ENCODE data around the gene AIPL1.

AIPL1 gene

DNA sequence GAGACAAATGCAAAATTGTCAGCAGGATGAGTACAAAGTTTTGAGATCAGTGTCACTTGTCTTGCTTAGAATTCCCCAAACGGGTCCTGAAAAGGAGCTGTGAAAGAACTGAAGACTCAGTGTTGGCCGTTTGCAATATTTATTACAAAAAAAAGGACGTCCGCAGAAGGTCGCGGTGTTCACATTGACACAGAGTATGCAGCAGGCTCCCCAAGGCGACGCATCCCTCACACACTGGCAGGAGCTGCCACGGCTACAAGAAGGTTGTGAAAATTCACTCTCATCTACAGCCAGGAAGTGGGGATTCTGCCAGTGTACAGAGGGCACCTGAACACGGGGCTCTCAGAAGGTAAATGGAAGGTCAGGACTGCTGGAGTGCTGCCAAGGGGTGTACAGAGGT is 26.2 kb downstream of the AIPL1 start:
- no peaks in the 10 kb centered on the region for H3K79me2 ChIP-seq (ENCODE audit: control insufficient read depth, insufficient read depth, low read length, unreplicated experiment)
- no peaks in the 10 kb centered on the region for H3K4me1 ChIP-seq (ENCODE audit: control insufficient read depth, insufficient read depth, low read length, unreplicated experiment)
- H3K36me3 ChIP-seq (ENCODE audit: insufficient read depth, low read length) = no peaks in the 10 kb centered on the region
- no peak overlapping the region for H2AFZ ChIP-seq (ENCODE audit: low read length, unreplicated experiment)
- peaks cover 43% of the 10 kb centered on the region for H3K27me3 ChIP-seq (ENCODE audit: insufficient read depth, low read length)
- no peak overlapping the region for H3K4me3 ChIP-seq (ENCODE audit: low read depth, low read length)
- no peak overlapping the region for H3K27ac ChIP-seq (ENCODE audit: low read depth, low read length)

DNA sequence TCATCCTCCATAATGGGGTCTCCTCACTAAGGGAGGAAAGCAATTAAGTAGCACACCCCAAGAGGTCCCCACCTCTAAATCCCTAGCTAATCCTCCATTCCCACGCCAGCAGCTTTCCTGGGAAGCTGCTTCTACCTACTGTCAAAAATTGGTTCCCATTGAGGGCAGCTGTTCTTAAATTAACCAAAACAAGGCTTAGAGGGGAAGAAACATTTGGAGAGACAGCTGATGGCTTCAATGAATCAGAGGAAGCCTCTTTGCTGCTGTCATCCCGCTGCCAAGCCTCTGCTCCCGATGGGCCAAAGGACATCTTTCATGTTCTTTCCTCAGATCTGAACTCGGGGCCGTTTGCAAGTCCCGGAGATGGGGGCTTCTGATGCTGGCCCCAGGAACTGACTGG is 26.6 kb downstream of the AIPL1 start:
- H3K79me2 ChIP-seq (ENCODE audit: control insufficient read depth, insufficient read depth, low read length, unreplicated experiment) = no peaks in the 10 kb centered on the region
- no peak overlapping the region for H3K4me3 ChIP-seq (ENCODE audit: low read depth, low read length)
- peaks cover 47% of the 10 kb centered on the region for H3K27me3 ChIP-seq (ENCODE audit: insufficient read depth, low read length)
- no peak overlapping the region for H2AFZ ChIP-seq (ENCODE audit: low read length, unreplicated experiment)
- H3K4me1 ChIP-seq (ENCODE audit: control insufficient read depth, insufficient read depth, low read length, unreplicated experiment) = no peaks in the 10 kb centered on the region
- H3K36me3 ChIP-seq (ENCODE audit: insufficient read depth, low read length) = no peaks in the 10 kb centered on the region
- no peak overlapping the region for H3K27ac ChIP-seq (ENCODE audit: low read depth, low read length)

DNA sequence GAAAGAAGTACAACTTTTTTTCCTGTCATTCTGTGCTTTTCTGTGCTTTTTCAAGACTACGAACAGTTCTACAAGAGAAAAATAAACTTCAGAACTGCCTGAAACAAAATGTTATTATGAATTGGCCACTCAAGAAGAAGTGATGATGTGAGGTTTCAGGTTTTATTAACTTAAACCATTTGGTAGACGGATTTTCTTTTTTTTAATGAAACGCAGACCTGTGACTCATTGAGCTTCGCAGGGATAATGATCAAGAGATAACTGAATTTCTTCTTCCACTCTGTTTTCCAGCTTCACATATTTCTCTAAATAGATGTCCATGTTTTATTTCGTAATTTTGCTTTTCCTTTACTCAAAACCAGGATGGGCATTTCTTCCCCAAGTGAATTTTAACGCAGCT is 32.7 kb downstream of the AIPL1 start:
- no peaks in the 10 kb centered on the region for H3K36me3 ChIP-seq (ENCODE audit: insufficient read depth, low read length)
- no peaks in the 10 kb centered on the region for H3K79me2 ChIP-seq (ENCODE audit: control insufficient read depth, insufficient read depth, low read length, unreplicated experiment)
- H2AFZ ChIP-seq (ENCODE audit: low read length, unreplicated experiment) = no peak overlapping the region
- H3K4me1 ChIP-seq (ENCODE audit: control insufficient read depth, insufficient read depth, low read length, unreplicated experiment) = no peaks in the 10 kb centered on the region
- H3K27me3 ChIP-seq (ENCODE audit: insufficient read depth, low read length) = peaks cover 74% of the 10 kb centered on the region
- no peak overlapping the region for H3K4me3 ChIP-seq (ENCODE audit: low read depth, low read length)
- no peak overlapping the region for H3K27ac ChIP-seq (ENCODE audit: low read depth, low read length)

DNA sequence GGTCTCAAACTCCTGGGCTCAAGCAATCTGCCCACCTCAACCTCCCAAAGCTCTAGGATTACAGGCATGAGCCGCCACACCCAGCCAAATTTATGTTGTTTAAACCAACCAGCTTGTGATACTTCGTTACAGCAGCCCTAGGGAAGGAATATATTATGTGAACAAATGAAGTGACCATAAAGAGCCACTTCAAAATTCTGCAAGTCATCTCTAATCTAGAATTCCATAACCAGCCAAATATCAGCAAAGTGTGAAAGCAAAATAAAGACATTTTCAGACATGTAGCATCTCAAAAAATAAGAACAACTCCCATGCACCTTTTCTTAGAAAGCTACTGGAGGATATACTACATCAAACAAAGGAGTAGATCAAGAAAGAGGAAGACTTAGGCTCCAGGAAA is 36.0 kb downstream of the AIPL1 start:
- peaks cover 61% of the 10 kb centered on the region for H3K27me3 ChIP-seq (ENCODE audit: insufficient read depth, low read length)
- no peaks in the 10 kb centered on the region for H3K4me1 ChIP-seq (ENCODE audit: control insufficient read depth, insufficient read depth, low read length, unreplicated experiment)
- no peaks in the 10 kb centered on the region for H3K36me3 ChIP-seq (ENCODE audit: insufficient read depth, low read length)
- H3K4me3 ChIP-seq (ENCODE audit: low read depth, low read length) = no peak overlapping the region
- H3K27ac ChIP-seq (ENCODE audit: low read depth, low read length) = no peak overlapping the region
- no peaks in the 10 kb centered on the region for H3K79me2 ChIP-seq (ENCODE audit: control insufficient read depth, insufficient read depth, low read length, unreplicated experiment)
- no peak overlapping the region for H2AFZ ChIP-seq (ENCODE audit: low read length, unreplicated experiment)

DNA sequence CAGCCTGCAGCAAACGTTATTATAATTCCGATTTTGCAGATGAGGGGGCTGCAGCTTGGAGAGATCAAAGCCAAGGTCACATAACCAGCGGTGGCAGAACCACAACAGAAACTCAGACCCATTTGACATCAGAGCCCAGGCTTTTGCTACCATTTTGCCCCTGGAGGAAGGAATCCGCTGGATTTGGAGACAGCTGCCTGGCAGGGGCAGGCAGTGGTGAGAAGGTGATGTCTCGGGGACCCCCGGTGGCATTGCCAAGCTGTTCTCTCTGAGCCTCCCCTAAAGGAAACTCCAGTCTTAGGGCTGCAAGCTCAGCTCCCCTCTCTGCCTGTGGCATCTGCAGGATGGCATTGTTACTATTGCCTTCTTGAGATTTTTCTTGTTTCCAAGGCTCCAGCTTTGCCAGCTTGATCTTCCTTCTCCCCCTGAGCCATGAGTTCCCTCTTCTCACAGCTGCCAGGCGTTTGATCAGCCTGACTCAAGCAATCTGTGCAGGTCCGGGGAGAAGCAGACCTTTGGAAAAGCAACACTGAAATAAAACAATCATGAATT is 40.8 kb downstream of the AIPL1 start:
- no peak overlapping the region for H3K4me3 ChIP-seq (ENCODE audit: low read depth, low read length)
- H3K27ac ChIP-seq (ENCODE audit: low read depth, low read length) = no peak overlapping the region
- no peak overlapping the region for H2AFZ ChIP-seq (ENCODE audit: low read length, unreplicated experiment)
- H3K4me1 ChIP-seq (ENCODE audit: control insufficient read depth, insufficient read depth, low read length, unreplicated experiment) = no peaks in the 10 kb centered on the region
- H3K36me3 ChIP-seq (ENCODE audit: insufficient read depth, low read length) = no peaks in the 10 kb centered on the region
- H3K27me3 ChIP-seq (ENCODE audit: insufficient read depth, low read length) = peaks cover 32% of the 10 kb centered on the region
- H3K79me2 ChIP-seq (ENCODE audit: control insufficient read depth, insufficient read depth, low read length, unreplicated experiment) = no peaks in the 10 kb centered on the region

DNA sequence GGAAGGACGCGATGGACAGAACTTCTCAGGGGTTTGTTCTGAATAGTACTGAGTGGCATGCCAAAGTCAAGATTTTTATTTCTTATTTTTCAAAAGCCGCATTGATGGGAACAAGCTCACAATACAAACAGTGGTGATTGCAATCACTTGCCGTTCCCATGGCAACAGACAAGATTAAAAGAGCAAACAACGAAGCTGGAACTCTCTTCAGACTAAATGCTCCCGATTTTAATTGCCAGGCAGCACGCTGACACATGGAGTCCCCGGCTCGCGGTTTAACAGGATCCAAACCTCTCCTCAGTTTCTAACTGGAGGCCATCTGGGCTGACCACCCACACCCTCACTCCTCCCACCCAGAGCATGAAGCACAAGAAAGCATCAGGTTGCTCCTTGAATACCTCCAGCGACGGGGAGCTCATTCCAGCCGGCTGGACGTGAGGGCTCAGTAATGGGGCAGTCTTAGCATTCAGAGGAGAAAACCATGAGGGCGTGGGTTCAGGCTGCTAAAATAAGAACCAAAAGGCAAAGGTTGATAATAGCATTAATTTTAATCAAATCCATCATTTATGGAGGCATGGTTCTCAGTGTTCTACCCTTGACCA is 41.5 kb downstream of the AIPL1 start:
- Histone ChIP-seq H3K4me1 (ENCODE audit: control insufficient read depth, insufficient read depth, low read length, unreplicated experiment) (no peaks in the 10 kb centered on the region), H2AFZ (ENCODE audit: low read length, unreplicated experiment) (no peak overlapping the region), H3K36me3 (ENCODE audit: insufficient read depth, low read length) (no peaks in the 10 kb centered on the region), H3K4me3 (ENCODE audit: low read depth, low read length) (no peak overlapping the region), H3K27me3 (ENCODE audit: insufficient read depth, low read length) (peaks cover 34% of the 10 kb centered on the region), H3K27ac (ENCODE audit: low read depth, low read length) (no peak overlapping the region), H3K79me2 (ENCODE audit: control insufficient read depth, insufficient read depth, low read length, unreplicated experiment) (no peaks in the 10 kb centered on the region)

DNA sequence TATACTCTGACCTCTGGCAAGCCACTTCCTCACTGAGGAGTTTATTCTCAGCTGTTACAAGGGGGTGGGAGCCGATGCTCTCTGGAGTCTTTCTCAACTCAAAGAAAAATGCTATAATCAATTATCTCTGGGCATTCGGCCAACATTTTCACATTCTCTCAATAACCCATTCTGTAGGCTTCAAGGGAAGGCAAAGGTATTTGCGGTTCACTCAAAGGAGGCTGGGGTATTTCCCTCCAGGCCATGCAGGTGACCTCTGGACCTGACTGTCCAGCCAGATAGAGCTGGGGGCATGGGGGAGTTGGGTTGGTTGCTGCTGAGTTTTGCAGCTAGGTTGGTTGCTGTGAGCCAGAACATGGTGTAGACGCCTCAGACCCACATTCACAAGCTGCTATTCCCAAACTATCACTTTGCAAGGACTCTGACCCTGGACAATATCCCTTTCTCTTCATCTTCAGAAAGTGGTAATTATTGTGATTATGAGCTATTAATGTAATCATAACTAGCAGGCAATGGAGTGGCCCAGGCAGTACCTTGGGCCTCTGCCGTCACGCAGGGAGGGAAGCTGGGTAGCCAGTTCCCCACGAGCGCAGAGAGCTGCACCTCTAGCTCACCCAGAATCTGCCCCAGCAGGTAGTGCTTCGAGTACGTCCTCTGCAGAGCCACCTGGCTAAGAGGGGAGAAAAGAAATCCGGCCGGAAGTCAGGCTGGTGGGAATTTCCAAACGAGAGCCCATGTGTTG is 42.1 kb downstream of the AIPL1 start:
- Histone ChIP-seq H3K79me2 (ENCODE audit: control insufficient read depth, insufficient read depth, low read length, unreplicated experiment) (no peaks in the 10 kb centered on the region), H3K27me3 (ENCODE audit: insufficient read depth, low read length) (peaks cover 32% of the 10 kb centered on the region), H2AFZ (ENCODE audit: low read length, unreplicated experiment) (no peak overlapping the region), H3K36me3 (ENCODE audit: insufficient read depth, low read length) (no peaks in the 10 kb centered on the region), H3K27ac (ENCODE audit: low read depth, low read length) (no peak overlapping the region), H3K4me1 (ENCODE audit: control insufficient read depth, insufficient read depth, low read length, unreplicated experiment) (no peaks in the 10 kb centered on the region), H3K4me3 (ENCODE audit: low read depth, low read length) (no peak overlapping the region)

DNA sequence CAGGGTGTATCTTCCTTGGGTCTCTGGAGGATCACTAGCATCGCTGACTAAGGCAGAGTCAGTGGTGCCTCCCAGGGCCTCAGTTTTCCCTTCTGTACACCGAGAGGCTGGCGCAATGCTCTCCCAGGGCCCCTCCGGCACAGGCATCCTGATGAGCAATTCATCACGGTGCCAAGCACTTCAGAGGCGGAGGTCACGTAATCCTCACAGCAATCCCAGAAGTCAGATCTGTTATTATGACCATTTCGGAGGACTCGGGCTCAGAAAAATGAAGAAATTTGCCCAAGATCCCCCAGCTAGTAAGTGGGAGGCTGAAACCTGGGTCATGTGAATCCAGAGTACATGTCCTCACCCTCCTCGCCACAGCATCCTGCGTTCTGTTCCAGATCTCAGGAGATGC is 46.5 kb downstream of the AIPL1 start:
- H3K4me3 ChIP-seq (ENCODE audit: low read depth, low read length) = no peak overlapping the region
- H2AFZ ChIP-seq (ENCODE audit: low read length, unreplicated experiment) = no peak overlapping the region
- no peaks in the 10 kb centered on the region for H3K79me2 ChIP-seq (ENCODE audit: control insufficient read depth, insufficient read depth, low read length, unreplicated experiment)
- no peaks in the 10 kb centered on the region for H3K36me3 ChIP-seq (ENCODE audit: insufficient read depth, low read length)
- H3K4me1 ChIP-seq (ENCODE audit: control insufficient read depth, insufficient read depth, low read length, unreplicated experiment) = no peaks in the 10 kb centered on the region
- peaks cover 30% of the 10 kb centered on the region for H3K27me3 ChIP-seq (ENCODE audit: insufficient read depth, low read length)
- no peak overlapping the region for H3K27ac ChIP-seq (ENCODE audit: low read depth, low read length)

DNA sequence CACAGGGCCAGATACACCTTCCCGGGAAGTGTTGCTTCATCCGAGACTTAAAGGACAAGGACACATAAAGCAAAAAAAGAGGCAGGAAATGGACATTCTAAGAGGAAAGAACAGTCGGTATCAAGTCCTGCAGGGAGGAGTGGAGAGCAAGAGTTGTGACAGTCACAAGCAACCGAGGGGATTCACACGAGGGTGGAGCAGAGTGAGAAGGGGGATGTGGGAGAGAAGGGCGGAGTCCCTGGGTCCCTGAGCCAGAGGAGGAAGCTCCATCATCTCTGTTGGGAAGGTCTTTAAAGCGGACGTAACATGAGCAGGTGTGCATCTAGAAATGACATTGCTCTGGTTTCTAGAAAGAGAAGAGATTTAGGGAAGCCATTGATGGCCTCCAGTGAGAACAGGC is 47.1 kb downstream of the AIPL1 start:
- Histone ChIP-seq H3K36me3 (ENCODE audit: insufficient read depth, low read length) (no peaks in the 10 kb centered on the region), H3K79me2 (ENCODE audit: control insufficient read depth, insufficient read depth, low read length, unreplicated experiment) (no peaks in the 10 kb centered on the region), H3K27me3 (ENCODE audit: insufficient read depth, low read length) (peaks cover 26% of the 10 kb centered on the region), H3K27ac (ENCODE audit: low read depth, low read length) (no peak overlapping the region), H2AFZ (ENCODE audit: low read length, unreplicated experiment) (no peak overlapping the region), H3K4me3 (ENCODE audit: low read depth, low read length) (no peak overlapping the region), H3K4me1 (ENCODE audit: control insufficient read depth, insufficient read depth, low read length, unreplicated experiment) (no peaks in the 10 kb centered on the region)

DNA sequence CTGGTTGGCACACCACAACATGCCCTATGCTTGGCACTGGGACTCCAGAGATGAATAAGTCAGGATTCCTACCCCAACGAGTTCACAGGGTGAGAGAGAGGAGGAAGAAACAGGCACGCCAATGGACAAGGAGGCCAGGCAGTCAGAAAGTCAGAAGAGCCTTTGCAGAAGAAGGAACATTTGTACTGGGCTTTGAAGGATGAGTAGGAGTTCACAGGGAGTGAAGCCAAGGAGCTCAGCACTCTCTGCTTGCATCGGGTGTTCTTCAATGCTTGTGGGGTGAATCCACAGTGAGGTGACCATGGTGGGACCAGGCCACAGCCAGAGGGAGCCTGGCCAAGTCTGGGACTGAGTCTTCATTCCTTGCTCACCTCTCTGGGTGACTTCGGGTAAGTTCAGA is 47.5 kb downstream of the AIPL1 start:
- no peak overlapping the region for H2AFZ ChIP-seq (ENCODE audit: low read length, unreplicated experiment)
- H3K27ac ChIP-seq (ENCODE audit: low read depth, low read length) = no peak overlapping the region
- H3K27me3 ChIP-seq (ENCODE audit: insufficient read depth, low read length) = peaks cover 22% of the 10 kb centered on the region; the same call in 1 of the 2 replicates
- no peaks in the 10 kb centered on the region for H3K4me1 ChIP-seq (ENCODE audit: control insufficient read depth, insufficient read depth, low read length, unreplicated experiment)
- H3K79me2 ChIP-seq (ENCODE audit: control insufficient read depth, insufficient read depth, low read length, unreplicated experiment) = no peaks in the 10 kb centered on the region
- H3K36me3 ChIP-seq (ENCODE audit: insufficient read depth, low read length) = no peaks in the 10 kb centered on the region
- H3K4me3 ChIP-seq (ENCODE audit: low read depth, low read length) = no peak overlapping the region

DNA sequence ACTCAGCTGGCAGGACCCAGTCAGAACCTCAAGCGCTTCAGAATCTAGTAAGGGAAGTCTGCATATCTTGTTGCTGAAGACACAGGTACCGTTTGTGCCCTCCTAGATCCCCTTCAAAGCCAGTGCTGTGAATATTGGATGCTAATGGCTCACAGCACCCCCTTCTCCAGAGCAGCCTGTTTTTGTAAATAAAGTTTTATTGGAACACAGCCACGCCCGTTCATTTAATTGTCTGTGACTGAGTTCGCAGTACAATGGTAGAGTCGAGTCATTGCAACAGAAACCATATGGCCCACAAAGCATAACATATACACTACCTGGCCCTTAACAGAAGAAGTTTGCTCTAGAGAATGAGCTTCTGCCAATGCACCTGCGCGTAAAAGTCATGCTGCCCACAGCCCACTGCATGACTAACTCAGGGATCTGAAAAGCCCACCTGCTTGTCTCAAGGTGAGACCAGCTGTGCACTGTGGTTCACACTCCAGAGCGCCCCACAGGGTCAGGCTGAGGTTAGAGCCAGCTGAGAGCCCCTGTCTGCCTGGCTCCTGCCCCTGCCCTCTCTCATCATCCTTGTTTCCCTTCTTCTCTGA is 48.8 kb downstream of the AIPL1 start:
- no peaks in the 10 kb centered on the region for H3K79me2 ChIP-seq (ENCODE audit: control insufficient read depth, insufficient read depth, low read length, unreplicated experiment)
- no peaks in the 10 kb centered on the region for H3K36me3 ChIP-seq (ENCODE audit: insufficient read depth, low read length)
- peaks cover 21% of the 10 kb centered on the region; the same call in 1 of the 2 replicates for H3K27me3 ChIP-seq (ENCODE audit: insufficient read depth, low read length)
- H3K27ac ChIP-seq (ENCODE audit: low read depth, low read length) = no peak overlapping the region
- no peak overlapping the region for H2AFZ ChIP-seq (ENCODE audit: low read length, unreplicated experiment)
- no peaks in the 10 kb centered on the region for H3K4me1 ChIP-seq (ENCODE audit: control insufficient read depth, insufficient read depth, low read length, unreplicated experiment)
- no peak overlapping the region for H3K4me3 ChIP-seq (ENCODE audit: low read depth, low read length)
